HG03039 (cell line): Measurements from ENCODE around the gene PICALM.
A peak's percentile ranks its signal among the peaks of the same experiment; 100 is the strongest.

Experiments used
- ATAC-seq: cut with Tn5 transposase; IDR thresholded peaks from one replicate; pipeline ENCODE4 v1.9.1; 2021; ENCODE audit warnings: mild to moderate bottlenecking, moderate library complexity; ENCODE audit not compliant: unreplicated experiment

PICALM gene

DNA sequence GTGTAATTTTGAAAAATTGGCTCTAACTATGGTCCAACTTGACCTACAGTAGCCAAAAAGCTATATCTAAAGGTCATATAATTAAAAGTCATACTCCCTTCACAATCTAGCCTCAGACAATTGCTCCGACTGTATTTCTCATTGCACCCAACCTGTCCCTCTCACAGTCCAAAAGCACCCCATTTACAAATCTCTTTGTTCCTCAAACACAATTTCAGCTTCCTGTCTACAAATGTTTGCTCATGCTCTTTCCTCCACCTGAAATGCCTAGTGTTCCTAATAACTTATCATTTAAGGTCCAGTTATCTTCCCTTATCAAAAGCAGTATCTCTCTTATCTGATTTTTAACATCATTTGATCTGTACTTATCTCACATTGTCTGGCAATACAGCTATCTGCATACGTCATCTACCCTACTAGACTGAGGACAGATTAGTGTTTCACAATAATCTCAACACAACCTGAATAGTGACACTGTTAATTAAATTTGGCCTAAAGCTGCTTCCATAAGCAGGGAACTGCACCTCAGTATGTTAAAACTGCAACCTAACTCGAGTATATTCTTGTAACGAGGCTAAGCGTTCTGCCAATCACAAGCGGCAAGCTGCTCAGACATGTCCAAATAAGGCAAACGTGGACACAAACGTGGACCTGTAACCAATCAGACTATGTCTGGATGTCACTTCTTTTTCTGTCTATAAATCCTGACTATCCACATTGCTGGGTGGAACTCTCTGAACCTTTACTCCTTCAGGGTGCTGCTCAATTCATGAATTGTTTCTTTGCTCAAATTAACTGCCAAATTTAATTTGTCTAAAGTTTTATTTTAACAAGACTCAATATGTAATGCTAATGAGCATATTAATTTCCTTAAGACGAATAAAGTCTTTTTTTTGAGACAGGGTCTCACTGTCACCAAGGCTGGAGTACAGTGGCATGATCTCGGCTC, 15.9 kb downstream of the PICALM start:
- no peak for ATAC-seq

DNA sequence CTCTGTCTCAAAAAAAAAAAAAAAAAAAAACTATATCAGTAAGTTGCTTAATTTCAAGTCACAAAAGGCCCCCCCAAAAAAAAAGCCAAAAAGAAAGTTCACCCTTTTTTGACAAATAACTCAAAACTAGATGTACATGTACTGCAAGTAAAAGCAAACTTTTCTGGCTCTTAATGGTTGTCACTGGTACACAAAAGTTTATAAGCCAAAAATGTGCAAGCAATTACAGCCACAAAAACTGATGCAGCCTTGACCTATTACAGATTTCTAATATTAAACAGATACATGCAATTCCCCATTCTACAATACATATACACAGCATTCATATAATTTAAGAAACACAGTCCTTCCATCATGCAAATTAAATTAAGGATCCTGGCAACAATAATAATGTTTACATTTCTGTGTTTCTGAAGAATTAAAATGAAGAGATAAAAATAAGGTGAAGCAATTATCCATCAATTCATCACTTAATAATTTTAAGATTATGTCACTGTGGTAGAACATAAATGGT, 18.6 kb downstream of the PICALM start:
- no peak for ATAC-seq

DNA sequence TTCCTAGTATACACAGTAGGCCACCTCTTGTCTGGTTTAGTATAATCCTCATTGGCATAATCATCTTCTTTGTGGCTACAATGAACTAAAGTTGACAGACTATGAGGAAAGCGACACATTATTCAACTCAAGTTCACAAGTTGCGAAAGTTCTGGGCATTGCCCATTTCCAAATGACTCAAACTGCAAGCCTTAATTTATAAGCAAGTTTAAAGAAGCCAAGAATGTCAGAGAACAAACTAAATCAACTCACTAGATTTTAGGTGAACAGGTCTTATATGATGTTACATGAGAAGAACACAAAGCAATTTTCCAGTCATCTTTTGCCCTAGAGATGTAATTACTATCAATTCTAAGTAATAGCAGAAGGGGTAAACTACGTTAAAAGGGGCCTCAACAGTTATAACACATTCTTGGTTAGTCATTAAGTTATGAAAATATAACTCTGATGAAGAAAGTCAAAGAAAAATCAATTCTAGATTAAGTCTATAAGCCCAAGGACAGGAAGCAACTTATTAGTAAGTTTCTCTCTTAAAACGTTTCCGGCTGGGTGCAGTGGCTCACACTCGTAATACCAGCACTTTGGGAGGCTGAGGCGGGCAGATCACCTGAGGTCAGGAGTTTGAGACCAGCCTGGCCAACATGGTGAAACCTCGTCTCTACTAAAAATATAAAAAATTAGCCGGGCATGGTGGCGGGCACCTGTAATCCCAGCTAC, 21.5 kb downstream of the PICALM start:
- no peak for ATAC-seq

DNA sequence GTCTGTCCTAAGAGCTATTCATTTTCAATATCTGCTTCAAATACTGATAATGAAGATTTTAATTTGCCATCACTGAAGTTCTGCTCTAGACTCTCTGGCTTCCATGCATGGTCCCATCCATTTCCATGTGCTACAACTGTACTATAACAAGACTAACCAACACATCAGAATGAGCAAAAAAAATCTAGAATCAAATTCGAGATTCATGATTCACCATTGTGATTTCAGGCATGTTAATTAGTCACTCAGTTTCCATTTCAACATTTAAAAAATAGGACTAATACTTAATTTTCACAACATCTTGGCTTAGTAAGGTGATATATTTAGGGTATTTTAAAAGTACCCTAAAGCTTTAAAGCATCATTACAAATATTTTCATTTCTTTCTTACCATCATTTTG, 22.8 kb downstream of the PICALM start:
- no peak for ATAC-seq

DNA sequence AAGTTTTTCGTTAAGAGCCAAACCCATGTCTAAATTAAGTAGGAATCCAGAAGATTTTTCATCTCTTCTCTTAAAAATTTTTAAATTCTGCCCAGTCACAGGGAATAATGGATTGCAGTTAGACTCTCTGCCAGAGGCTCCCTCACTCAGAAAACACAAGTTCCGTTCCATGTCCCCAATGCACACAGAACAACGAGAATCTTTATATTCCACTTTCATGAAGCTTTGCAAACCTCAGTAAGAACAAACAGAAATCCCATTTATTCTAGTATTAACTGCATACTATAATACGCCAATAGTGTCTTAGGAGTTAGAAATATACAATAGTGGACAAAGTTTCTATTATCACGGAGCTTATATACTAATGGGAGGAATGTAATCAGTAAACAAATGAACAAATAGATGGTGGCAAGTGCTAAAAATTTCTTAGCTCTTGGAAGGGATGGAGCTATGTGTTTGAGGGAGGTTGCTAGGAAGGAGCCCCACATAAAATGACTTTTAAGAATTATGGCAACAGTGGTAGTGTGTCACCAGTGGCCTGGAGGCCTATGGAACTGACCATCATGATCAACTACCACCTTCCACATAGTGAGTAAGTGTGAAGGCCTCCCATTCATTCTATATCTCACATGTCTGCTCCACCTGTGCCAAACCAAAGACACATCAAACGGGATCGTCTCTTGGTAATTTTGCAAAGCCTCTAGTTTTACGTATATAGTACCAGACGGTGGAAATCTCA, 24.9 kb downstream of the PICALM start:
- no peak for ATAC-seq

DNA sequence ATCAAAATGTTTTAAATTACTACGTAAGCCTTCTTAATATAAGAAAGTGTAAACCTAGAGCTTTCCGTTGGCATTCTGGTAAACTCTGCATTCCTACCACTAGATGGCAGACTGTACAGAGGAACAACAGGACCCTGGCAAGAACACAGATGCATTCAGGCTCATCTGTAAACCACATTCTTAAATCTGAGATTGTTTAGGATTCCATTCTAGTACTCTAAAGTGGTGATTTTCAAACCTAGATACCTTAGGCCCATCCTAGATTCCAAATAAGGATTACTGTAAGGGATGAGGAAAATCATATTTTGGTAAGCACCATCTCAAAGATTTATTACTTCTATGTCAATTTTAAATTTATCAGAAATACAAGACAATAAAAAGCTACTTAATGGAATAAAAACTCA, 26.9 kb downstream of the PICALM start:
- ATAC-seq, result peak; percentile 58

DNA sequence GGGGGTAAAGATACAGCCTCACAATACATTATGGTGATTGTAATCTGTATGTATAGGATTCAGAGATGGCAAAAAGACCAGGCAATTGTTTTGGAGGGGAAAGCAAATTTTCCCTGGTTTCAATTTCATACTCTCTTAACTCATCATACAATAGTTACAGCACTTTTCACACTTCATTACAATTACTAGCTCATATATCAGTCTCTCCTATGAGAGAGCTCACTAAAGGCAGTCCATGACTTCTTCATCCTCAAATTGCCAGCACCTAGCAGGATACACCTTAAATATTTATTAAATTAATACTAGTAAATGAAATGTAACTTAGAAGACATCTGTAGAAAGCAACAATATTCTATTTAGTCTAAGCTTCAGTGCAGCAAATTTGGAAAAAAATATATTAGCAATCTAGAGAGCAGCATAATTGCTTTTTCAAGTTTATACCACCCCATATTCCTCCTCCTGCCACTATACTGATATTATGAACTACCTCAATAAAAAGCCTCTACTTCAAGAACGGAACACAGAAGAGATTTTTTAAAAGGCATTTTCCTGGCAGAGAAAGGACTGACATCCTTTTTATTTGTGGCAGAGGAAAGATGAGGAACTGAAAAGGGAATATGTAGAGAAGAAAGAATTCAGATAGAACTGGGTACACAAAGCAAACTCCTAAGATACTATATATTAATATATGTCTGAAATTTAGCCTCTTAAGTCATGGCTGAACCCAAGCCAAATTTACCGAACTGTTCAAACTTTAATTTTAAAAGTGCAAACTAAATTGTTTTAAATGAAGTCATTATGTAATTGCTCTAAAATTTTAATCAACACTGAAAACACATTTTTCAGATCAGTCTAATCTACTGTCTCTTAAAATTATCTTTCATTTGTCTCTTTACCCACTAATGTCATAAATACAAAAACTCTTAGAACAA, 27.7 kb downstream of the PICALM start:
- ATAC-seq, result no peak

DNA sequence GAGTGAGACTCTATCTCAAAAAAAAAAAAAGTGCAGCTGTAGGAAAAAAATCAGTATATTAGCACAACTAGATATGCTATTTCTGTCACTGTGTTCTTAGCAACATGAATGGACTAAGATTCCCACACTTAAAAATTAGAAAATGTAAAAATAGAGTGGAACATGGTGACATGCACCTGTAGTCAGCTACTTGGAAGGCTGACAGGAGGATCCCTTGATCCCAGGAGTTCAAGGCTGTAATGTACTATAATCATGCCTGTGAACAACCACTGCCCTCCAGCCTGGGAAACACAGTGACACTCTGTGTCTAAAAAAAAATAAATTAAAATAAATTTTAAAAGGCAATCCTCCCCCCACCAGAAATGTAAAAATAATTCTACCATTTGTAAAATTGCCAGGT, 29.8 kb downstream of the PICALM start:
- no peak for ATAC-seq

DNA sequence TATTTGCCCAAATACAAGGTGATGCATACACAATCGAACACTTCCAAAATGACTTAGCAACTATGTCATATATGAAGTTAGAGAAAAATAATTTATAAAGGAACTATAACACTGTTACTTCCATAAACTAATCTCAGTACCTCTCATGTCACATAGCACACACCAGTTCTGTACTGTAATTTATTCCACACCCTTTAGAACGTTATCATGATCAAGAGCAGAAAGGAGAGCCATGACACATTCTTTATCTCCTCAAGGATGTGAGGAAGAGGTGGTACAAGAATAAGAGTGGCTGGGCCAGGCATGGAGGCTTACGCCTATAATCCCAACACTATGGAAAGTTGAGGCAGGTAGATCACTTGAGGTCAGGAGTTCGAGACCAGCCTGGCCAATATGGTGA, 31.1 kb downstream of the PICALM start:
- ATAC-seq, result no peak

DNA sequence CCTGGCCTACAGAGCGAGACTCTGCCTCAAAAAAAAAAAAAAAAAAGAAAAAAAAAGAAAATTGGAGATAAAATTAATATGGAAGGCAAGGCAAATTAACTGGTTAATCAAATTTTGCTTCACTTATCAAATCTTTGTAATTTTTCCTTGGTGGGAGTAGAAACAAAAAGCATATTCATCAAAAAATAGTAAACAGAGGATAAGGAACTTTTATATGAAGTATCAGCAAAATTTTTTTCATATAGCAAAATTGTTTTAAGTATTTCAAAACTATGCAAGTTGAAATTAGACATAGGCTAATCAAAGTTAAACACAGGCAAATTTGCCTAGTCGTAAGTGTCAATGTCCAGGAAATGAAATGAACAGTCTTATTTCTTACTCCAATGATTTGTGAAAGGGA, 33.0 kb downstream of the PICALM start:
- ATAC-seq, result no peak

DNA sequence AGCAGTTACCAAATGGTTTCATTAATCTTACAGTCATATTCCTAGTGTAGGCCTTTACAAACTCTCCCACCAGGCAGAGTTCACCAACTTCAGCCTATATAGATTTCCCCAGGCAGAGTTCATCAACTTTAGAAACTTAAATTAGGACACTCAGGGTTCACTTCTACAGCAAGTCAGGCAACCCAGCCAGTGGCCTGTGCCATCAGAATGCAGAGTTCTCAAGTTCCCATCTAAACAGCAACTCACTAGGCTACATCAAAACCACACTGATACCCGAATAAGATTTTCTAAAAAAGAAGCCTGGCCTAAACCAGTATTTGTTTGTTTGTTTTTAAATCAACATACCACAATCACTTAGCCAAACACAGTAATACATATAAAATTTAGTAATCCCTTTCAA, 33.7 kb downstream of the PICALM start:
- ATAC-seq, result no peak

DNA sequence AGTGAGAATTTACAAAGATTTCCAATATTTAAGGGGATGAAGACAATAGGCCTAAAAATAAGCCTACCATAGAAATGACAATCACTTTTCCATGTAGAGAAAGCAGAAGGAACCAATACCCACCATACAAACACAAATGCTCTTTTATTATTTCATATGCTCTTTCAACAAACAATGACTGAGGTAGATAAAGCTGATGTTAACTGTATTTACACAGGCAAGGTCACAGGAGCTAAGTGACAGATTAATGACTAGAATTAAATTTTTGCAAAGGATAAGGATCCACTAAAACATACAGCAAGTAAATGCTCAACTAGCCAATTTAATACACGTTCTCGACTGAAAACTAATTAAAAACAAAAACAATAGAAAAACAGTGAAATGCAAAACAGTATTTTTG, 34.2 kb downstream of the PICALM start:
- no peak for ATAC-seq

DNA sequence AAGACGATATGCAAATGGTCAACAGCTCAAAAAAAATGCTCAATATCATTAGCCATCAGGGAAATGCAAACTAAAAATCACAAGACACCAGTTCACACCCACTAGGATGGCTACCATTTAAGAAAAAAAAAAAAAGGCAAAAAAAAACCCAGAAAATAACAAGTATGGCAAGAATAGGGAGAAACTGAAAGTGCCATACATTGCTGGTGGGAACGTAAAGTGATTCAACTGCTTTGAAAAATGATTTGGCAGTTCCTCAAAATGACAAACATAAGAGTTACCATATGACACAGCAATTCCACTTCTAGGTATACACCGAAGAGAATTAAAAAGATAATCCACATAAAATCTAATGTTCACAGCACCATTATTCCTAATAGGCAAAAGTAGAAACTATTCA, 47.5 kb downstream of the PICALM start:
- no peak for ATAC-seq

DNA sequence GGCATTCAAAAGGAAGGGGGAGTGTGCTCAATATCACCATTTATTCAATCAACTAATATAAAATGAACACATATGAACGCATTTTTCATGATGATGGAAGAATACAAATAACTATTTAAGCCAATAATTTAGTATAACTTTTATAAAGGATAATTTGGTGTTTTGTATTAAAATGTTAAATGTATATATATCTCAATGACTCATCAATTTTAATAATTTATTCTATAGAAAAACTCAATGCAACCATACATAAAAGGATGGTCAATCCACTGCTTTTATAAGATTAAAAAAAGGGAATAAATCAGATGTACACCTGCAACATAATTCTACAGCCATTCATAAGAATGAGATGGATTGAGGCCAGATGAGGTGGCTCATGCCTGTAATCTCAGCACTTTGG, 50.6 kb downstream of the PICALM start:
- ATAC-seq, result no peak

DNA sequence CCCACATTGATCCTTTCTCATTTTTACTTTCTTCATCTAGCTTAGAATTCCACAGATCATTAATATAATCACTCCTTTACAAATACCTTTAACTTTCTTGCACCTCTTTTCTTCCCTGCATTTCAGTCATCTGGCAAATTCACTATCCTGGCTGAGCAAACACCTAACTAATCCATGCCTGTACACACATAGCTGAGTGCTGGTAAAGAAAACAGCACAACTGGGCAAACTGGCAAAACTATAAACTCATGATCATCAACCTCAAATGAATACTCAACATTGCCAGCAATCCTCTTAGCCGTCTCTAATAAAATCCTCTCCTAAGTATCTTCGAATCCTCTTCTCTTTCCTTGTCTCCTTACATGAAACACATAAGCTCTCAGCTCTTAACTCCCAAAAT, 52.4 kb downstream of the PICALM start:
- ATAC-seq, result no peak

DNA sequence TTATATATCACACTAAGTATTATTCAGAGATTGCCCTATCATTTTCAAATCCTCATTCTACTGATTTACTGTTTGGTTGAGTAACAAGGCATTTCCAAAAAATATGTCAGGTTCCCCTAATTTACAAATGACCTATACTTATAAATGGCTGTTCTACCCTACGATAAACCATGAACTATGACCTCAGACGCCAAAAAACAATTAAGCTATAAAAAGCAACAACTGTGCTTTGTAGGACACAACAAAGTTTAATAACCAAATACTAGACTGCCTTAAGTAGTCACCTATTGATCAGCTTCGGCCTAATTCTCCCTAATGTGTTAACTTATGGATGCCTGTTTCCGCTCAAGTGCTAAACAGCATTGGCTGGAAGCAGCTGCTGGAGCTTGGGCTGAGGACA, 53.2 kb downstream of the PICALM start:
- ATAC-seq, result no peak

DNA sequence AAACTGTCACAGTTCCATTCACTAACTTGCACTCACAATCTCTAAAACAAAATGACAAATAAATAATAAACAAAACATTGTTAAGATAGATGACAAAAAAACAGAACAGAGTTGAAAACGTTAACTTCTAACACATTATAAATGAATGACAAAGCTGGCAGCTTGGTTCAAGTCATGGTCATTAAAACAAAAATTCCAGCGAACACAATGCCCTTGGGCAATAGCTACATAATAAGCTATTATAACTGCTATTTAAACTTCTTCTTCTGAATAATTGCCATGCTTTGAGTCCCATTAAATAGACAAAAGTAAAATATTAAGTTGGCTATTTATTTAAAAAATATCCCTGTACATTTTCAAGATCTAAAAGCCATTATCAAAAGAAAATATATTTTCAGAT, 54.7 kb downstream of the PICALM start:
- no peak for ATAC-seq

DNA sequence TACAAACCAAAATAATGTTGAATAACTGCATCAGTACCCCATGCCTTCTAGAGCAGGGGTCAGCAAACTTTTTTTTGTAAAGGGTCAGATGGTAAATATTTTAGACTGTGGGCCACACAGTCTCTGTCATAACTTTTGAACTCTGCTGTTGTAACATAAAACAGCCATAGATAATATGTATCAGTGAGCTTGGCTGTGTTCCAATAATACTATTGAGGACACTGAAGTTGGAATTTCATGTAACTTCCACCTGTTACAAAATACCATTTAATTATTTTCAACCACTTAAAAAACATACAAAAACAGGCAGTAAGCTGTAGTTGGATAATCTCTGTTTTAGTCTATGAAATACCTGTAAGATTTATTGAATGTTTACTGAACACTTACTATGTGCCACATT, 55.2 kb downstream of the PICALM start:
- no peak for ATAC-seq

DNA sequence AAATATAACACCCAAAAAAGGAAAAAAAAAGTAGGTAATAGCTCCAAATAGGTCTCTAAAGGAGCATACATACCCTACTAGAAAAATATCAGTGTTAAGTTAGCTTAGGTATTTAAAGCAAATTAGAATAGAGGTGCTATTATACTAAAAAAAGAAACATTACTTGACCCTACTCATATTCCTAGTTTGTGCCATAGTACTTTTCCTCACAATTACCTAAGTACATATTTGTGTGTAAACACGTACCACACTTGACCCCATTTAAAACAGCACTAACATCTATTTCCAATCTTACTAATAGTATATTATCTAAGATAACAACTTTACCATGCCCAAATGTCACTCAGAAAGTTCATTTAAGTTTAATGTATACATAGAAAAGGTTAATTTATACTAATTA, 57.7 kb downstream of the PICALM start:
- ATAC-seq, result no peak

DNA sequence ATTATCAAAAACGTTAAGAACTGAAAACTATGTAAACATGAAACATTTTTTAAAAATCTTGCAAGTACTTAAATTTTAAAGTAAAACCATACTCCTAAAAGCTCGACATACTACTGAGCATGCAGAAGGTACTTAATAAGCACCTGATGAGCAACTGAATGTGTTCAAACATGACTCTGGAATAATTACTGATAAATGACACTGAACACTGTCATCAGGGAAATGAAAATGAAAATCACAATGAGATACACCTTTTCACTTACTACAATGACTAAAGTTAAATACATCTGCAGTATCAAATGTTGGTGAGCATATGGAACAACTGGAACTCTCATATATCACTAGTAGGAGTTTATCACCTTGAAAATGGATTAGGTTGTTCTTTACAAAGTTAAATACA, 65.2 kb downstream of the PICALM start:
- no peak for ATAC-seq
